Testis (tissue), 3 donors: Measurements from ENCODE around the gene SEC22A. TPM values are rescaled to one million over a fixed set of nuclear protein-coding genes. Genes with fewer than 3 reads are reported as not detected.

Experiments used
- DNase-seq: peaks from one replicate; pipeline ENCODE4 v3.0.0-alpha.2; 2019
- H3K27ac ChIP-seq, 2 donors: fragments of 200-600 bp; sonication (generic); one replicate each; pipeline ENCODE4 v1.5.1; 2019
- H3K27me3 ChIP-seq: fragments of 200-600 bp; sonication (generic); one replicate; pipeline ENCODE4 v1.5.1; 2019
- H3K36me3 ChIP-seq: fragments of 200-600 bp; sonication (generic); one replicate; pipeline ENCODE4 v1.5.1; 2017; ENCODE audit warnings: low read depth; ENCODE audit errors: missing control alignments
- H3K4me1 ChIP-seq: fragments of 200-600 bp; sonication (generic); one replicate; pipeline ENCODE4 v1.5.1; 2019
- H3K4me3 ChIP-seq, 2 donors: fragments of 200-600 bp; sonication (generic); one replicate each; pipeline ENCODE4 v1.5.1; 2017 to 2019
- H3K9me3 ChIP-seq: fragments of 200-600 bp; sonication (generic); one replicate; pipeline ENCODE4 v1.5.1; 2017
- CTCF ChIP-seq, 3 experiments: fragments of 450-650 bp in 2 of 3; fragments of 200-600 bp in 1 of 3; sonication (generic) in 1 of 3; IDR thresholded peaks; one replicate each; pipeline ENCODE4 v1.5.1; 2016 to 2019; ENCODE audit warnings: antibody characterized with exemption in 3 of 3, mild to moderate bottlenecking in 2 of 3, moderate library complexity in 1 of 3
- POLR2A ChIP-seq: fragments of 450-650 bp; IDR thresholded peaks from one replicate; pipeline ENCODE4 v1.6.1; 2017; ENCODE audit warnings: antibody characterized with exemption, mild to moderate bottlenecking, moderate library complexity
- WGBS, 2 donors: methylation state at CpG; one replicate each; pipeline ENCODE4 v1.1.5; 2018; 5-methylcytosine and 5-hydroxymethylcytosine counted together
- intact Hi-C: fragments of 100-400 bp; cut with DNase I; formaldehyde crosslinking; loops from one replicate; pipeline ENCODE4 v1.15.1; 2023; ENCODE audit warnings: low total_unique reads
- polyA plus RNA-seq: library from polyadenylated mRNA; stranded (reverse); fragments of 350-450 nt; fragmentation: Illumina TruSeq; extraction: RNeasy Lipid Tissue Mini Kit (QIAGEN cat#74804); gene quantifications from one replicate; pipeline ENCODE4 v1.2.3, GENCODE V29; 2014; ENCODE audit warnings: low read depth, low replicate concordance; ENCODE audit not compliant: insufficient read depth
- total RNA-seq, 2 donors: library from RNA; depleted of rRNA; stranded (reverse); fragments of >200 nt; gene quantifications; one replicate each; pipeline ENCODE4 v1.2.3, GENCODE V29; 2016

The SEC22A gene
- total and polyA plus RNA-seq, 3 donors from 2014 or later, result 52.0 to 59.6 (median 58.8) TPM

DNA sequence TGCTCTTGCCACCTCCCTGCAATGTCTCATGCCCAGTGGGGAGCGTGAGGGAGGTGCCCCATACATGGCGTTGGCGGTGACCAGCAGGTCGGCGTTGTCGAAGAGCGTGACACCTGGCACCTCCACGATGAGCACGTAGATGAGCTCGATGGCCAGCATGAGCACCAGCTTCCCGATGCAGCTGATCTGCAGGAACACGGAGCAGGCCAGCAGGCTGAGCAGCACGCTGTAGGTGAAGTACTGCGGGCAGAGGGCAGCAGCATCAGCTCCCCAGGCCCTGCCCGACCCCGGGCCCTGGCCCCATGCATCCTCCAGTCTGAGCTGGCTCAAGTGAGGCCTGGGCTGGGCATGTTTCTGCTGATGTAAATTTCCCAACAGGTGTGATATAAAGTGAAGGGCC lies 98.3 kb downstream of the SEC22A start:
- DNase-seq, result no peak
- H3K27me3 ChIP-seq, result no peaks in the 10 kb centered on the region
- no peaks in the 10 kb centered on the region for H3K36me3 ChIP-seq
- intact Hi-C loops, result no loop called here
- WGBS, 2 donors, result 90 to 93% methylated on average over 7 to 16 of the region's 16 CpGs
- H3K27ac ChIP-seq, result no peak overlapping the region
- TF ChIP-seq CTCF (IDR thresholded peaks at IDR 0.05) (no peak), POLR2A (no peak)
- no peak overlapping the region for H3K4me3 ChIP-seq
- no peaks in the 10 kb centered on the region for H3K4me1 ChIP-seq
- H3K9me3 ChIP-seq, result no peaks in the 10 kb centered on the region

DNA sequence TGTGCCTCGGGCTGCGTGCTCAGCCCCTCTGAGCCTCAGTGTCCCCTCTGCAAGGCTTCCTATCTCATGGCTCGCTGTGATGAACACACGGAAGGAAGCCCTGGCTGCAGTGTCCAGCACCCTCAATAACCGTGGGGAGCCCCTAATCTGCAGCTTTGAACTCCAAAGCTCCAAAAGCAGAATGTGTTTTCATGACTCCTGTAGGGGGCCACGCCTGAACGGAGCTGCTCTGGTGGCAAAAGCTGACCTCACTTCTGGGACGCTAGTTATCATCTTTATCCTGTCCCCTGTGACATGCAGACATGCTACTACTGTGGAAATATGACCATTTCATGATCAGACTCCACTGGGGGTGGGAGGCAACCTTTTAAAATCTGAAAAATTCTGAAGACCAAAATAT lies 98.8 kb downstream of the SEC22A start:
- TF ChIP-seq CTCF (IDR thresholded peaks at IDR 0.05), result no peak
- TF ChIP-seq POLR2A, result no peak
- Histone ChIP-seq H3K27ac (no peak overlapping the region), H3K9me3 (no peaks in the 10 kb centered on the region), H3K4me1 (no peaks in the 10 kb centered on the region), H3K27me3 (no peaks in the 10 kb centered on the region), H3K4me3 (no peak overlapping the region), H3K36me3 (no peaks in the 10 kb centered on the region)
- no peak for DNase-seq
- WGBS, 2 donors, result 66 to 89% methylated on average over 4 to 8 of the region's 8 CpGs
- intact Hi-C loops, result no loop called here

DNA sequence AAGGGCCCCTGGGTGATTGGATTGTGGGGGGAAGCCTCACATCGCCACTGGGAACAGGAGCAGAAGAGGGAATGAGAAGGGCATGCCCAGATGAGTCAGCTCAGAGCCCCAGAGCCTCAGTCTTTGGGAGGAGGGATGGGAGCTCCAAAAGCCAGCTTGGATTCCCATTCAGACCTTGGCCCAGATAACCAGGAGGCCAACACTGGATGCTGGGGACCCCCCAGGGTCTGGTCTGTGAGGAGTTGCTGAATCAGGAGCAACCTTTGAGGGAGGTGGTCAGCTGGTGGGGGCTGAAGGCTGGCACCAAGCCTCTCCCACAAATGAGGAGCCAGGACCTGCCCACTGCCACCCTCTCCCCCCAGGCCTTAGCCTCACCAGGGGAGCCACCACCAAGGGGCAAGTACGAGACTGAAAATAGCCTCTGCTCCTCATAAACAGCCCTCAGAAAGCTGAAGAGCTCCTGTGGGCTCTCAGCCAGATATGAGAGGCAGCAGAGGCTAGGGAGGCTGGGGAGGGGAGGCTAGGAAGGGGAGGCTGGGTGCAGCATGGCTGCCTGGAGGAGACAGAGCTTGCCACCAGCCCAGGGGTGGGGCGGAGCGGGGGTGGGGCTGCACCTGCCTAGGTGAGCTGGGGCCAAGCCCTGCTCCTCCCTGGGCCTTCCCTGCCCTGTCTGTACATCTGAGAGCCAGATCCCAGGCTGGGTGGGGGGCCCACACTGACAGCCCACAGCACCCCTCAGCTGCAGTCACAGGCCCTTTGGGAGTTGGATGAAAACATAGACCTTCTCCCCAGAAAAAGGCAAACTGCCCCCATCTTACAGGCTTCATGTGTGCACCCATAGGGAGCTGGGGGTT lies 99.8 kb downstream of the SEC22A start:
- Histone ChIP-seq H3K9me3 (no peaks in the 10 kb centered on the region), H3K4me1 (no peaks in the 10 kb centered on the region), H3K36me3 (no peaks in the 10 kb centered on the region), H3K27ac (no peak overlapping the region), H3K27me3 (no peaks in the 10 kb centered on the region), H3K4me3 (no peak overlapping the region)
- 0 to 70% methylated on average over 1 to 4 of the region's 4 CpGs for WGBS, 2 donors
- intact Hi-C loops, result no loop called here
- DNase-seq, result no peak
- TF ChIP-seq POLR2A (no peak), CTCF (IDR thresholded peaks at IDR 0.05) (no peak)

- WGBS, 2 donors, result 80 to 81% methylated on average over 10 to 14 of the region's 14 CpGs
- Histone ChIP-seq H3K27ac (no peak overlapping the region), H3K4me3 (no peak overlapping the region), H3K4me1 (no peaks in the 10 kb centered on the region), H3K36me3 (no peaks in the 10 kb centered on the region), H3K9me3 (no peaks in the 10 kb centered on the region), H3K27me3 (no peaks in the 10 kb centered on the region)
- TF ChIP-seq CTCF (IDR thresholded peaks at IDR 0.05) (no peak), POLR2A (no peak)
- DNase-seq, result no peak
- intact Hi-C loops, result no loop called here
Observed at GRCh38 chr3:123302961-123303360, 101.2 kb downstream of the SEC22A start.
